HAP-1 (cell line): ENCODE measurements around the gene PCDHA1.
A peak's percentile ranks its signal among the peaks of the same experiment; 100 is the strongest.

Experiments used
- DNase-seq, 2 experiments: peaks; one replicate each; pipeline ENCODE4 v3.0.0-alpha.2; 2016 to 2020; ENCODE audit warnings: low spot score in 2 of 2
- H3K27me3 ChIP-seq: fragments of 250-450 bp; sonication (Bioruptor Pico); 2 replicates; pipeline ENCODE4 v1.5.1; 2020; ENCODE audit warnings: low read depth, mild to moderate bottlenecking, moderate library complexity
- H3K36me3 ChIP-seq: fragments of 250-450 bp; sonication (Bioruptor Pico); replicated peaks from 2 replicates; pipeline ENCODE4 v1.5.1; 2020; ENCODE audit warnings: mild to moderate bottlenecking
- H3K4me1 ChIP-seq: fragments of 250-450 bp; sonication (Bioruptor Pico); 2 replicates; pipeline ENCODE4 v1.5.1; 2020; ENCODE audit warnings: mild to moderate bottlenecking
- H3K4me3 ChIP-seq: fragments of 250-450 bp; sonication (Bioruptor Pico); 2 replicates; pipeline ENCODE4 v1.5.1; 2020; ENCODE audit warnings: mild to moderate bottlenecking, moderate library complexity
- H3K9me3 ChIP-seq: fragments of 250-450 bp; sonication (Bioruptor Pico); 2 replicates; pipeline ENCODE4 v1.5.1; 2020; ENCODE audit warnings: mild to moderate bottlenecking, moderate library complexity
- in situ Hi-C: fragments of 300-500 bp; cut with MboI; formaldehyde crosslinking; loops from 3 replicates; pipeline ENCODE4 v1.14.3; 2020; ENCODE audit warnings: low sequenced_read_pairs, inconsistent platforms, mixed read lengths

The PCDHA1 gene

DNA sequence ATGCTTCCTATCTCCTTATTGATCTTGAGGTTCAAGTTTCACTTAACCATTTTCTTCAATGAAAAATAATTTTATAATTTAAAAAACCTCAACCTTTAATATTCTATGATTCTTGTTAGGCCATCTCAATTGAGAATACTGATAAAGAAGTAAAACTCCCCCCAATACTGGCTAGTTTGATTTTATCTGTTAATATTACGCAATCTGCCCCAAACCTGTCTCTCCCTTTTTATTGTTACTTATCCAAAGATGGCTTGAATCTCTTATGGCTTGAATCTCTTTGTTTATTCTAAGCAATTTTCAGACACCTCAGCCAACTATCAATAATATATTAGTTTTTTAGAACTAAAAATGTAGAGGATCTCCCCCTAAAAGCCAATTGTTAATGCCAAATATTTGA, 176.2 kb downstream of the PCDHA1 start:
- in situ Hi-C loops, result no loop called here
- no peaks in the 10 kb centered on the region for H3K36me3 ChIP-seq
- peaks cover 8% of the 10 kb centered on the region for H3K4me1 ChIP-seq
- H3K27me3 ChIP-seq, result 0 out of 2 replicates have a peak, but pooled peaks cover 2% of the 10 kb centered on the region
- DNase-seq, result no peak
- H3K4me3 ChIP-seq, result no peak overlapping the region
- no peaks in the 10 kb centered on the region for H3K9me3 ChIP-seq

DNA sequence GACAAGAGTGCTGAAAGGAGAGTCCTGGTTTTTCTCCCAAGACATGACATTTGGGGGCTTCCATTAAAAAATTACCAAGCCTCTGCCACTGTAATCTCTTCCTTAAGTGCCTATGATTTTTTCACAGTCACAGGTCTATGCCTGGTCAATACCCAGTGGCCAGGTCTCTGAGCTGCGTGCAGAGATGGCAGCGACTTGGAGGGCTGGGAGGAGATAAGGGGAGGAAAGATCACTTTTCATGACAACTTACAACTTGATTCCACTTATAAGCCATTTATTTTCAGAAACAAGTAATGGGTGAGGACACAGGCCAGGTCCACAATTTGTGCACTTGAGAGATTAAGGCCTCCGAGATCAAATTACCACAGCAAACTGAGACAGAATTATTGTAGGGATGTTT, 178.4 kb downstream of the PCDHA1 start:
- Histone ChIP-seq H3K36me3 (no peaks in the 10 kb centered on the region), H3K4me3 (no peak overlapping the region)
- in situ Hi-C loops, result no loop called here

DNA sequence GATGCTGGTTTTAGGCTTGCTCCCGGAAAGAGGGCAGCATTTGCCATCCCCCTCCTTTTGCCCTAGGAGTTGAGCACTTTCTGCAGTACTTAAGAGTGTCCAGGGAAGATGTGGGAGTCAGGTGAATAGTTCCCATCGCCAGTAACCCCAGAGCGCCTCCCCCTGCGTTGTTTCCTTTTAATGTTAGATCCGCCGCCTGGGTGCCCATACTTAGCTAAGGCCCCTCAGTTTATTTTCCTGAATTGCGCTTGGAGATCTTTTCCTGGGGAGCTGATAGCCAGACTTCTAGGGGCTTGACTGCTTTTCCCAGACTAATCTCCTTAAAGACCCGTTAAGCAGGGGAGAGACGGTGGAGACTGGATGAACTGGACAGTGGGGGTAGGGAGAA, 180.0 kb downstream of the PCDHA1 start:
- peak in 1 of 2 experiments; percentile 23 for DNase-seq
- H3K4me1 ChIP-seq, result peaks cover 8% of the 10 kb centered on the region

More for the DNA sequence above, 178.4 kb downstream of the PCDHA1 start:
- Histone ChIP-seq H3K4me1 (peaks cover 8% of the 10 kb centered on the region), H3K27me3 (0 out of 2 replicates have a peak, but pooled peaks cover 2% of the 10 kb centered on the region), H3K9me3 (no peaks in the 10 kb centered on the region)
- no peak for DNase-seq

GRCh38 chr5:140966293-140967225, 180.6 kb downstream of the PCDHA1 start, which contains the start of gene PCDHAC2:
TSS of gene PCDHAC2 (plus strand) at chr5:140966476. CDS start at chr5:140966767, 291 bp downstream.
- H3K9me3 ChIP-seq, result no peaks in the 10 kb centered on the region
- H3K27me3 ChIP-seq, result 0 out of 2 replicates have a peak, but pooled peaks cover 2% of the 10 kb centered on the region
- H3K36me3 ChIP-seq, result no peaks in the 10 kb centered on the region
- DNase-seq, result peak; percentile 53 to 75
- peak within 1 kb of the TSS; percentile 39 for H3K4me3 ChIP-seq
- H3K4me1 ChIP-seq, result peaks cover 8% of the 10 kb centered on the region
- in situ Hi-C loops, result no loop called here

More for the DNA sequence above, 180.0 kb downstream of the PCDHA1 start:
- no peaks in the 10 kb centered on the region for H3K9me3 ChIP-seq
- H3K4me3 ChIP-seq, result peak overlapping the region; percentile 39
- H3K27me3 ChIP-seq, result 0 out of 2 replicates have a peak, but pooled peaks cover 2% of the 10 kb centered on the region
- H3K36me3 ChIP-seq, result no peaks in the 10 kb centered on the region
- in situ Hi-C loops, result no loop called here

DNA sequence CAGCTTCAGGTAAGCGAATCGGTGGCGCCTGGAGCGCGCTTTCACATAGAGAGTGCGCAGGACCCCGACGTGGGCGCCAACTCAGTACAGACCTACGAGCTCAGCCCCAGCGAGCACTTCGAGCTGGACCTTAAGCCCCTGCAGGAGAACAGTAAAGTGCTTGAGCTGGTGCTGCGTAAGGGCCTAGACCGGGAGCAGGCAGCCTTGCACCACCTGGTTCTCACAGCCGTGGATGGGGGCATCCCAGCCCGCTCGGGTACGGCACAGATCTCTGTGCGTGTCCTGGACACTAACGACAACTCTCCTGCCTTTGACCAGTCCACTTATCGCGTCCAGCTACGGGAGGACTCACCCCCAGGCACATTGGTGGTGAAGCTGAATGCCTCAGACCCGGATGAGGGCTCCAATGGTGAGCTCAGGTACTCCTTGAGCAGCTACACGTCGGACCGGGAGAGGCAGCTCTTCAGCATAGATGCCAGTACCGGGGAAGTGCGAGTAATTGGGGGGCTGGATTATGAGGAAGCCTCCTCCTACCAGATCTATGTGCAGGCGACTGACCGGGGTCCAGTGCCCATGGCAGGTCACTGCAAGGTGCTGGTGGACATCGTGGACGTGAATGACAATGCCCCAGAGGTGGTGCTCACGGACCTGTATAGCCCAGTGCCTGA, 181.4 kb downstream of the PCDHA1 start:
- no peak for DNase-seq
- Histone ChIP-seq H3K4me1 (peaks cover 8% of the 10 kb centered on the region), H3K4me3 (no peak overlapping the region), H3K36me3 (no peaks in the 10 kb centered on the region), H3K9me3 (no peaks in the 10 kb centered on the region), H3K27me3 (0 out of 2 replicates have a peak, but pooled peaks cover 2% of the 10 kb centered on the region)
- in situ Hi-C loops, result no loop called here

GRCh38 chr5:140969880-140970279, 183.9 kb downstream of the PCDHA1 start:
- in situ Hi-C loops, result no loop called here
- H3K4me1 ChIP-seq, result peaks cover 8% of the 10 kb centered on the region
- H3K36me3 ChIP-seq, result no peaks in the 10 kb centered on the region

GRCh38 chr5:140973550-140973949, 187.6 kb downstream of the PCDHA1 start:
- in situ Hi-C loops, result no loop called here
- H3K4me3 ChIP-seq, result no peak overlapping the region
- no peak for DNase-seq
- no peaks in the 10 kb centered on the region for H3K9me3 ChIP-seq
- no peaks in the 10 kb centered on the region for H3K4me1 ChIP-seq
- H3K27me3 ChIP-seq, result no peaks in the 10 kb centered on the region
- no peaks in the 10 kb centered on the region for H3K36me3 ChIP-seq

More at GRCh38 chr5:140969880-140970279, 183.9 kb downstream of the PCDHA1 start:
- no peaks in the 10 kb centered on the region for H3K9me3 ChIP-seq
- DNase-seq, result no peak
- H3K4me3 ChIP-seq, result no peak overlapping the region
- no peaks in the 10 kb centered on the region for H3K27me3 ChIP-seq

DNA sequence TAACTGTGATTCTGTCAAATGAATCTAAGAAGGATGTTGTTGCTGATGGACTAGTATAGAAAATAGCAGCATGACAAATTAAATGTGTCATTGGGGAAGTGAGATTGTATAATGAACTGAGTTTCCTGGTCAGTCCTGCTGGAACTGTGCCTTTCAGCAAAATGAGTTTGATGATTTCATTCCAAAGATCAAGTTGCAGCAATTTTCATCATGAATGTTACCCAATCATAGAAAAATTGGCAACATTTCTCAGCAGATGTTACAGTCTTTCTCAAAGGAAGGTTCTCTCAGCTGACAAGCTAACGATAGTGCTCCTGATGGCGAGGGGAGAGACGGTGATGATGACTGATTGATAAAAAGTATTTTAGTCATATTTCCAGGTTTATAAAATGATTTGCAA, 191.1 kb downstream of the PCDHA1 start:
- DNase-seq, result no peak
- Histone ChIP-seq H3K4me1 (no peaks in the 10 kb centered on the region), H3K9me3 (no peaks in the 10 kb centered on the region), H3K27me3 (no peaks in the 10 kb centered on the region), H3K36me3 (no peaks in the 10 kb centered on the region), H3K4me3 (no peak overlapping the region)
- in situ Hi-C loops, result no loop called here

- Histone ChIP-seq H3K9me3 (no peaks in the 10 kb centered on the region), H3K4me3 (no peak overlapping the region), H3K36me3 (no peaks in the 10 kb centered on the region), H3K27me3 (no peaks in the 10 kb centered on the region), H3K4me1 (no peaks in the 10 kb centered on the region)
- in situ Hi-C loops, result no loop called here
- no peak for DNase-seq
Measured at GRCh38 chr5:140978260-140978659, 192.3 kb downstream of the PCDHA1 start.

DNA sequence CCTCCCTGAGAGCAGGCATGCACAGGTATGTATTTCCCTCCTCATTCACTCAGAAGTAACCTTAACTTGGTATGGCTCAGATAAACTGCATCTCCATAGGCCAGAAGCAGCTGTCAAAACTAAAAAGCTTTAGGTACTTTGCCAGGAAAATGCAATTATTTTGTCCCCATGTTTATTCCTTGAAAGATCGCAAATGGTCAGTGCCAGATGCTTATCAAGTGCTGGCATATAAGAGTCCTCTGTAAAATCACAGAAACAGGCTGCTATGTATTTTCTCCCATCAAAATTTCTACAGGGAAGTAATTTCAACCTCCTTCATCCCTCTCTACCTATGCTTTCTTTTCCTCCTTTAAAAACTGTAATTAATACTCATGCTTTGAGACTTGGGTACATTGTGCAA, 193.0 kb downstream of the PCDHA1 start:
- Histone ChIP-seq H3K27me3 (no peaks in the 10 kb centered on the region), H3K4me1 (no peaks in the 10 kb centered on the region), H3K9me3 (no peaks in the 10 kb centered on the region), H3K4me3 (no peak overlapping the region), H3K36me3 (no peaks in the 10 kb centered on the region)
- in situ Hi-C loops, result no loop called here
- no peak for DNase-seq

DNA sequence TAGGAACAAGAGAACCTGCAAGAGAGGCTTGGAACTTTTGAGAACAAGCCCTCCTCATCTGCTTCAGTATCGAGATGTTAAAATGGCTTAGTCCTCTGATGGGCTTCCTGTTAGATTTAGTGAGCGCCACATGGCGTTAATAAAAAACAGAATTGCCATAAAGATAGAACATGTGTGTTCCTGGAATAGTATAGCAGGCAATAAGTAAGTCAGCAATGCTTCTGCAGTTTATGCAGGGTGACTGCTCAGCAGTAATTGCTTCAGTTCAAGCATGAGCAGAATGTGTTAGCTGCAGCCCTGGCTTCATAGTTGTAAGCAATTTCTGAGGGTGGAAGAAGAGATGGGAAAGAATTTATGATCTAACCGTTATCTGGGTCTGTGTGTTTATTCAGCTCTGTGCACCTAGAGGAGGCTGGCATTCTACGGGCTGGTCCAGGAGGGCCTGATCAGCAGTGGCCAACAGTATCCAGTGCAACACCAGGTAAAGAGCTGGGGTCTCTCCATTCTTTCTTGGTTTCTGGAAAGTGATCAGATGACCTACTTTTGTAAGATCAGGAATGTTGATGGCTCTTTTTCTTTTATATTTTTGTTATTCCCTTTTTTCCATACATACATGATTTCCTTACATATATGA, 196.3 kb downstream of the PCDHA1 start:
- peaks cover 8% of the 10 kb centered on the region; the same call in 1 of the 2 replicates for H3K4me1 ChIP-seq
- no peaks in the 10 kb centered on the region for H3K9me3 ChIP-seq
- in situ Hi-C loops, result no loop called here
- H3K36me3 ChIP-seq, result no peaks in the 10 kb centered on the region
- DNase-seq, result no peak
- H3K4me3 ChIP-seq, result no peak overlapping the region
- H3K27me3 ChIP-seq, result no peaks in the 10 kb centered on the region

DNA sequence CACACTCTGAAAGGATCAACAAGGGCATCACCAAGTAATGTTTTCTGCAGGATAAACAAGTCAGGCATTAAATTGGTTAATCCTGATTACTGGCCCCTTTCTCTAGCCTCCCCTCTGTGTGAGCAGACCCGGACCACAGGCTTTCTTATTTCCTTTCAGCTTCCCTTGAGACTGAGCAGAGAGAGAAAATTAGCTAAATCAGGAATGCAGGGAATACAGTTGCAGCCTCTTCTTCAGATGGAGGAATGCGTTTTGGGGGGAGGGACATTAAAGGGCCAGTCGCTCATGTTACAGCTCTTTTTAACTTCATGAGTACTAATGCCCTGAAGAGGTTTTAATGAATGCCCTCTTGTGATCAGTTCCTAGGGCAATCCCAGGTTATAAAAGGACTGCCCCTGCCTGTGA, 200.2 kb downstream of the PCDHA1 start:
- Histone ChIP-seq H3K9me3 (no peaks in the 10 kb centered on the region), H3K36me3 (no peaks in the 10 kb centered on the region), H3K4me1 (peaks cover 19% of the 10 kb centered on the region), H3K27me3 (no peaks in the 10 kb centered on the region), H3K4me3 (no peak overlapping the region)
- in situ Hi-C loops, result no loop called here
- peak; percentile 27 to 28 for DNase-seq

GRCh38 chr5:140988100-140988499, 202.2 kb downstream of the PCDHA1 start:
- in situ Hi-C loops, result no loop called here
- Histone ChIP-seq H3K9me3 (no peaks in the 10 kb centered on the region), H3K27me3 (no peaks in the 10 kb centered on the region), H3K4me1 (peaks cover 19% of the 10 kb centered on the region), H3K36me3 (no peaks in the 10 kb centered on the region), H3K4me3 (no peak overlapping the region)
- no peak for DNase-seq
